ENCODE data around the gene KRT79.
"Not testable (repeated sequence)": the region's sequence is repeated elsewhere in the genome, so short reads cannot be mapped to it uniquely, and the experiment has no call there.

Gene KRT79

DNA sequence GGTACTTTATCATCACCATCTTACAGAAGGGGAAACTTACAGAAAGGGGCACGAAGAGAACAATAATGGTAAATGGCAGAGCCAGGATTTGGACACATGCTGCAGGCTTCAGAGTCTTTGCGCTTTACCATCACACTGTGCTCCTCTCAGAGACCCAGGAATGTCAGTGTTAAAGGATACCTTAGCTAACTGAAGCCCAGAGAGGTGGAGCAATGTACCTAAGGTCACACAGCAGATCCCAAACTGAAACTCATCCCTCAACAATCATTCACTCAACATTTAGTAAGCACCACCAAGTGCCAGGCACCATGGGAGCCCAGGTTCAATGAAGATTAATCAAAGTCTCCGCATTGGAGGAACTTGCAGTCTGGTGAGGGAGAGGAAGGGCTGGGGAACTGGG, 22.7 kb upstream of the KRT79 start:
- Histone ChIP-seq H3K9me3 (ENCODE audit: insufficient read depth, low read depth, low read length) (no peaks in the 10 kb centered on the region), H3K4me1 (ENCODE audit: insufficient read depth, low read length) (no peaks in the 10 kb centered on the region), H3K4me3 (ENCODE audit: low read length) (no peak overlapping the region), H3K36me3 (ENCODE audit: insufficient read depth, low read depth, low read length) (no peaks in the 10 kb centered on the region), H3K9ac (ENCODE audit: low read depth, low read length) (no peak overlapping the region), H3K27ac (ENCODE audit: low read length) (no peak overlapping the region), H3K27me3 (ENCODE audit: insufficient read depth, low read length) (no peaks in the 10 kb centered on the region; the same call in 1 of the 2 replicates)

DNA sequence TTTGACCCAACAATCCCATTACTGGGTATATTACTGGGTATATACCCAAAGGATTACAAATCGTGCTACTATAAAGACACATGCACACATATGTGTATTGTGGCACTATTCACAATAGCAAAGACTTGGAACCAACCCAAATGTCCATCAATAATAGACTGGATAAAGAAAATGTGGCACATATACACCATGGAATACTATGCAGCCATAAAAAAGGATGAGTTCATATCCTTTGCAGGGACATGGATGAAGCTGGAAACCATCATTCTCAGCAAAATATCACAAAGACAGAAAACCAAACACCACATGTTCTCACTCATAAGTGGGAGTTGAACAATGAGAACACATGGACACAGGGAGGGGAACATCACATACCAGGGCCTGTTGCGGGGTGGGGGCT, 22.0 kb upstream of the KRT79 start:
- not testable (repeated sequence) for H3K27me3 ChIP-seq (ENCODE audit: insufficient read depth, low read length); H3K27ac ChIP-seq (ENCODE audit: low read length); H3K9me3 ChIP-seq (ENCODE audit: insufficient read depth, low read depth, low read length); H3K9ac ChIP-seq (ENCODE audit: low read depth, low read length); H3K36me3 ChIP-seq (ENCODE audit: insufficient read depth, low read depth, low read length); H3K4me3 ChIP-seq (ENCODE audit: low read length); H3K4me1 ChIP-seq (ENCODE audit: insufficient read depth, low read length)

DNA sequence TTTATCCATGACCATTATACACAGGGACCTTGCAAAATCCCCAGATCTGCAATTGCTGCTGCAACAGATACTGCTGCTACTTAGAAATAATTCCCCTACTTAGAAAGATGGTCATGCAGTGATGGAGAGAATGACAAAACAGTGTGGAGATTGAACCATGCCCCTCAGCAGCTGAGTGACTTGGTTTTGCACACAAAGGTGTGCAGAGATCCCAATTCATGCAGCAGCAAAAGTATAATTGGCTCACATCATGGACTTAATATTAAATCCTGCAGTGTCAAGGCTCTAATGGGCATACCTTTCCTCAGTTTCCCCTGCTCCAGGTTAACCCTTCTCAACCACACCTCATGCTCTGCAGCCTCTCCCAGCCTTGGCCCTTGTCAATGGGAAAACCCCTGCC, 17.7 kb upstream of the KRT79 start:
- Histone ChIP-seq H3K27ac (ENCODE audit: low read length) (no peak overlapping the region), H3K27me3 (ENCODE audit: insufficient read depth, low read length) (no peaks in the 10 kb centered on the region; the same call in 1 of the 2 replicates), H3K9ac (ENCODE audit: low read depth, low read length) (no peak overlapping the region), H3K36me3 (ENCODE audit: insufficient read depth, low read depth, low read length) (no peaks in the 10 kb centered on the region), H3K9me3 (ENCODE audit: insufficient read depth, low read depth, low read length) (no peaks in the 10 kb centered on the region), H3K4me1 (ENCODE audit: insufficient read depth, low read length) (no peaks in the 10 kb centered on the region), H3K4me3 (ENCODE audit: low read length) (no peak overlapping the region)

DNA sequence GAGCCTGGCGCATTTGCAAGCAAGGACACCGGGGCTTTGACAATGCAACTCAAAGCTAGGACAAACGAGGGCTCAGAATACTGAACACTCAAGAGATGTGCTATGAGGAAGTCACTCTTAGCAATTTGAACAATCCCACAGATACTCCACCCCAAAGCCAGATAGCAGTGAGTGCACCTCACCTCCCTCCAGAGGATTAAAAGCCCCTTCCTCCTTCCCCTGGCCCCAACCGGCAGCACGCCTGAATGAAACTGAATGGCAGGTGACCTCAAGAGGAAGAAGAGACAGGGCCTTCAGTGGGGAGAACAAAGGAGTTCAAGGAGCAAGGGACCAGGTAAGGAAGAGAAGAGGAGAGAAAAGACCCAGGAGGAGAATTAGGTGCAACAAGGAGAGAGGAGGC, 16.6 kb upstream of the KRT79 start:
- no peaks in the 10 kb centered on the region for H3K36me3 ChIP-seq (ENCODE audit: insufficient read depth, low read depth, low read length)
- H3K9ac ChIP-seq (ENCODE audit: low read depth, low read length): no peak overlapping the region
- H3K27me3 ChIP-seq (ENCODE audit: insufficient read depth, low read length): no peaks in the 10 kb centered on the region; the same call in 1 of the 2 replicates
- no peak overlapping the region for H3K27ac ChIP-seq (ENCODE audit: low read length)
- no peaks in the 10 kb centered on the region for H3K9me3 ChIP-seq (ENCODE audit: insufficient read depth, low read depth, low read length)
- H3K4me3 ChIP-seq (ENCODE audit: low read length): no peak overlapping the region
- no peaks in the 10 kb centered on the region for H3K4me1 ChIP-seq (ENCODE audit: insufficient read depth, low read length)

GRCh38 chr12:52849511-52849910, 15.4 kb upstream of the KRT79 start:
- Histone ChIP-seq H3K9ac (ENCODE audit: low read depth, low read length) (no peak overlapping the region), H3K4me3 (ENCODE audit: low read length) (no peak overlapping the region), H3K27me3 (ENCODE audit: insufficient read depth, low read length) (no peaks in the 10 kb centered on the region; the same call in 1 of the 2 replicates), H3K27ac (ENCODE audit: low read length) (no peak overlapping the region), H3K4me1 (ENCODE audit: insufficient read depth, low read length) (no peaks in the 10 kb centered on the region), H3K9me3 (ENCODE audit: insufficient read depth, low read depth, low read length) (no peaks in the 10 kb centered on the region), H3K36me3 (ENCODE audit: insufficient read depth, low read depth, low read length) (no peaks in the 10 kb centered on the region)

DNA sequence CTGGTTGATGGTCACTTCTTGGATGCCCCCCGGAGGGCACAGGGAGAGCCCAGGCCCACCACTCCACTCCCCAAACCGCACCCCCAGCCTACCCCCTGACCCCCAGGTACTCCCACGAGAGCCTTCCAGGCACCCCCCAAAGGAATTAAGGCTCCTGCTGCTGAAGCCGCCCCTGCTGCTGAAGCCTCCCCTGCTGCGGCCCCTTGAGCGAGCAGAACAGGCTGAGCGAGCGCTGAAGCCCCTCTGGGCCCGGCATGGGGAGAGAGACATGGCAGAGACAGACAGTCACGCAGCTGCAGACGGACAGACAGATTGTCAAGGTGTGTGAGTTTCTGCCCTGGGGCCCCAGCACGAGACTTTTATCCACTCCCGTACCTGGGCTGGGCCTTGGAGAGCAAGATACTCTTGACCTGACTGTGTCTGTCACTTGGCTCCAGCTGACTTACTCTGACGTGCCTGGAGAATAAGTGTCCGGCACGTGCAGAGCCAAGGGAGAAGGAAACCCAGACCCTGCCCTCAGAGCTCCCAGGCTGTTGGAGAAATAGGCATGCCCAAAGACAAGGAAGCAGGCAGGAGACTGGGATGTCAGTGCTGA, 14.6 kb upstream of the KRT79 start, which contains the start of gene KRT78:
KRT78 (minus strand) TSS at position 334 of the 595 bp plus-strand sequence; CDS start at position 270, 64 bp downstream.
- no peak within 1 kb of the TSS for H3K4me3 ChIP-seq (ENCODE audit: low read length)
- H3K4me1 ChIP-seq (ENCODE audit: insufficient read depth, low read length): no peaks in the 10 kb centered on the region
- H3K27ac ChIP-seq (ENCODE audit: low read length): no peak within 1 kb of the TSS
- no peaks in the 10 kb centered on the region for H3K9me3 ChIP-seq (ENCODE audit: insufficient read depth, low read depth, low read length)
- H3K36me3 ChIP-seq (ENCODE audit: insufficient read depth, low read depth, low read length): no peaks in the 10 kb centered on the region
- H3K27me3 ChIP-seq (ENCODE audit: insufficient read depth, low read length): no peaks in the 10 kb centered on the region; the same call in 1 of the 2 replicates
- H3K9ac ChIP-seq (ENCODE audit: low read depth, low read length): no peak within 1 kb of the TSS

GRCh38 chr12:52847335-52848102, 13.4 kb upstream of the KRT79 start:
- Histone ChIP-seq H3K27me3 (ENCODE audit: insufficient read depth, low read length) (no peaks in the 10 kb centered on the region), H3K27ac (ENCODE audit: low read length) (no peak overlapping the region), H3K9me3 (ENCODE audit: insufficient read depth, low read depth, low read length) (no peaks in the 10 kb centered on the region), H3K36me3 (ENCODE audit: insufficient read depth, low read depth, low read length) (no peaks in the 10 kb centered on the region), H3K4me3 (ENCODE audit: low read length) (no peak overlapping the region), H3K4me1 (ENCODE audit: insufficient read depth, low read length) (no peaks in the 10 kb centered on the region), H3K9ac (ENCODE audit: low read depth, low read length) (no peak overlapping the region)

DNA sequence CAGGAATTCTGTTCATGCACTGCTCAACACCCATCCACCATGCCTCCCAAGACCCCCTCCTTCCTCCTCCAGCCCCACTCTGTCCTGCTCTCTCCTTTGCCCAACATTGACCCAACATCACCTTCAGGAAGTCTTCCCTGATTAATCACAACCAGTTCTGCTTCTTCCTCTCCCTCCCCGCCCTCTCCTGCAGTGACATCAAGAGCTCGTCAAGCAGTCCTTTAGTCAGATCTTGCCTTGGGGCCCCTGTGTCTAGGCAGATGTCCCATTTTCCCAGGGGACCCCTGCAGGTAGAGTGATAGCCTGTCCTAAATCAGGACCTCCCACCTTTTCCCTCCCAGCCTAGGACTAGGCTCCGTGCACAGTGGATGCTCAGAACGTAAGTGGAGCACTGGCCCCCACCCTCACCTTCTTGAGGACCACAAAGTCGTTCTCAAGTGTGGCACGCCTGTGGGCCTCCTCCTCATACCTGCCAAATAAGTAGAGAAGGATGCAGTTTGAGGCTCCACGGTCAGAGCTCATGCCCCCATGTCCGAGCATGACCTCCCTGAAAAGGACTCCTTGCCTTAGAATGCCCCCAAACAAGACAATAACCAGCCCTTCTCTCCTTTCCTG, 12.4 kb upstream of the KRT79 start:
- no peak overlapping the region for H3K4me3 ChIP-seq (ENCODE audit: low read length)
- no peak overlapping the region for H3K9ac ChIP-seq (ENCODE audit: low read depth, low read length)
- H3K4me1 ChIP-seq (ENCODE audit: insufficient read depth, low read length): no peaks in the 10 kb centered on the region
- no peaks in the 10 kb centered on the region for H3K27me3 ChIP-seq (ENCODE audit: insufficient read depth, low read length)
- no peaks in the 10 kb centered on the region for H3K36me3 ChIP-seq (ENCODE audit: insufficient read depth, low read depth, low read length)
- no peak overlapping the region for H3K27ac ChIP-seq (ENCODE audit: low read length)
- H3K9me3 ChIP-seq (ENCODE audit: insufficient read depth, low read depth, low read length): no peaks in the 10 kb centered on the region

DNA sequence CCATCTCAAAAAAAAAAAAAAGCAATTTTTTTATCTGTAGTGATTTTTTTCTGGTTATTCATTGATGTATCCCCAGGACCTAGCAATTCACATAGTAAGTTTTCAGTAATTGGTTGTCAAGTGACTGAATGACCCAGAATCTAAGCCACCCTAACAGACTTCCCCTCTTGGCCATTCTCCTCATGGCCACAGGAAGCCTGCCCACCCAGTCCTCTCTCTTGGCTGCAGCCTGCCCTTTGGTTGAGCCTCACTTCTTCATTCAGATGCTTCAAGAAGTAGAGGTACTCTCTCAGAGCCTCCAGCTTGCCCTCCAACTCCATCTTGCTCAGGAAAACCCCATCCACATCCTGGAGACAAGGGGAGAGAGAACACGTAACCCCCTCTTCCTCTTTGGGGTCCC, 11.8 kb upstream of the KRT79 start:
- no peaks in the 10 kb centered on the region for H3K4me1 ChIP-seq (ENCODE audit: insufficient read depth, low read length)
- H3K4me3 ChIP-seq (ENCODE audit: low read length): no peak overlapping the region
- no peak overlapping the region for H3K9ac ChIP-seq (ENCODE audit: low read depth, low read length)
- H3K27ac ChIP-seq (ENCODE audit: low read length): no peak overlapping the region
- H3K9me3 ChIP-seq (ENCODE audit: insufficient read depth, low read depth, low read length): no peaks in the 10 kb centered on the region
- H3K27me3 ChIP-seq (ENCODE audit: insufficient read depth, low read length): no peaks in the 10 kb centered on the region
- H3K36me3 ChIP-seq (ENCODE audit: insufficient read depth, low read depth, low read length): no peaks in the 10 kb centered on the region

GRCh38 chr12:52844386-52844785, 10.3 kb upstream of the KRT79 start:
- H3K4me3 ChIP-seq (ENCODE audit: low read length): no peak overlapping the region
- no peaks in the 10 kb centered on the region for H3K9me3 ChIP-seq (ENCODE audit: insufficient read depth, low read depth, low read length)
- H3K27ac ChIP-seq (ENCODE audit: low read length): no peak overlapping the region
- no peaks in the 10 kb centered on the region for H3K4me1 ChIP-seq (ENCODE audit: insufficient read depth, low read length)
- no peak overlapping the region for H3K9ac ChIP-seq (ENCODE audit: low read depth, low read length)
- no peaks in the 10 kb centered on the region for H3K27me3 ChIP-seq (ENCODE audit: insufficient read depth, low read length)
- no peaks in the 10 kb centered on the region for H3K36me3 ChIP-seq (ENCODE audit: insufficient read depth, low read depth, low read length)

DNA sequence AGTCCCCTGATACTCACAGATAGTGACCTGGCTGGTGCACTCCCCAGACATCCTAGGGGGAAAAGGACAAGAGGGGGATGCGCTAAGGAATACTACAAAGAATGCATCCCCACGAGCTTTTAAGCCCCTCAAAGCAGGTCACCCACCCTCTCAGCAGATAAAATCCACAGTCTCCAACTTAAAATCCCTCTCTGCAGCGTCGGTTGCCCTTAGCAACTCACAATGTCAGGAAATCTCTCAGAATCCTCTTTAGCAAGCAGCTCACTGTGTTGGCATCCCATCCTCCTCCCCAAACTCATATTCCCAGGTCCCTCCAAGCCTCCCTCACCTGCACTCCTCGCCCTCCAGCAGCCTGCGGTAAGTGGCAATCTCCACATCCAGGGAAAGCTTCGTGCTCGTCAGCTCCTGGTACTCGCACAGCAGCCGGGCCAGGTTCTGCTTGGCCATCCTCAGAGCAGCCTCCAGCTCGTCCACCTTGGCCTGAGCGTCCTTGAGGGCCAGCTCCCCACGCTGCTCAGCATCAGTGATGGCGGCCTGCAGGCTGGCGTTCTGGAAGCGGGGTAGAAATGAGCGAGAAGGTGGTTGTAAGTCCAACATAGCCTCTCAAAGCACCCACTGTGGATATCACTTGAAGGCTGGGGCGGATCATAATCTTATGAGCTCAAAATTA, 5.5 kb upstream of the KRT79 start:
- no peaks in the 10 kb centered on the region for H3K9me3 ChIP-seq (ENCODE audit: insufficient read depth, low read depth, low read length)
- H3K36me3 ChIP-seq (ENCODE audit: insufficient read depth, low read depth, low read length): no peaks in the 10 kb centered on the region
- H3K27ac ChIP-seq (ENCODE audit: low read length): no peak overlapping the region
- no peaks in the 10 kb centered on the region for H3K27me3 ChIP-seq (ENCODE audit: insufficient read depth, low read length)
- no peak overlapping the region for H3K4me3 ChIP-seq (ENCODE audit: low read length)
- no peak overlapping the region for H3K9ac ChIP-seq (ENCODE audit: low read depth, low read length)
- no peaks in the 10 kb centered on the region for H3K4me1 ChIP-seq (ENCODE audit: insufficient read depth, low read length)
